ENCODE data around the gene PADI4. TPM values are rescaled to one million over a fixed set of nuclear protein-coding genes. Genes with fewer than 3 reads are reported as not detected.

The PADI4 gene
- total and polyA plus RNA-seq, 2 of the 8 experiments (the other 6 are each of a cell fraction or from before 2014, with no cell fraction given): 0.29 TPM; not detected in 1

GRCh38 chr1:17318262-17318661, 10.3 kb downstream of the PADI4 start:
- Histone ChIP-seq H2AFZ (ENCODE audit: low read length) (no peak overlapping the region), H2AK5ac (ENCODE audit: low read depth, low read length) (peak overlapping the region; percentile 30; the same call in 1 of the 2 replicates), H3K56ac (replicated peaks; ENCODE audit: insufficient read length, low read depth, low read length) (no peak overlapping the region), H4K8ac (ENCODE audit: extremely low read depth, insufficient read depth, low read length) (no peak overlapping the region), H3K27me3 (replicated peaks in 1 of 4; ENCODE audit: control insufficient read depth in 3 of 4, extremely low read depth in 1 of 4, insufficient read depth in 3 of 4, low read length in 3 of 4) (no peaks in the 10 kb centered on the region), H3K4me3 (ENCODE audit: extremely low read depth in 1 of 4, insufficient read depth in 2 of 4, low read depth in 3 of 4, low read length in 4 of 4) (no peak overlapping the region), H3K9me3 (ENCODE audit: insufficient read depth in 2 of 2, low read depth in 1 of 2, low read length in 1 of 2) (0 out of 4 replicates have a peak, but pooled peaks cover 0 to 3% of the 10 kb centered on the region in 2 experiments), H3K4me2 (ENCODE audit: insufficient read depth in 1 of 2, low read depth in 2 of 2, low read length in 2 of 2) (no peak overlapping the region), H4K91ac (replicated peaks; ENCODE audit: insufficient read length, low read length) (no peak overlapping the region), H3K36me3 (ENCODE audit: control insufficient read depth in 2 of 4, insufficient read depth in 4 of 4, low read length in 3 of 4) (no peaks in the 10 kb centered on the region), H2BK20ac (ENCODE audit: low read length) (0 out of 2 replicates have a peak overlapping the region, but pooled peaks have one; percentile 37), H3K79me2 (ENCODE audit: control insufficient read depth in 1 of 2, insufficient read depth in 2 of 2, low read length in 2 of 2) (no peaks in the 10 kb centered on the region), H2BK120ac (replicated peaks; ENCODE audit: low read depth, low read length) (no peak overlapping the region), H3K27ac (ENCODE audit: low read depth, low read length) (no peak overlapping the region), H4K5ac (ENCODE audit: insufficient read length, low read depth, low read length) (no peak overlapping the region), H3K23me2 (ENCODE audit: low read depth, low read length) (no peaks in the 10 kb centered on the region), H2BK15ac (ENCODE audit: low read length) (no peak overlapping the region), H4K20me1 (replicated peaks in 1 of 2; ENCODE audit: control insufficient read depth in 1 of 2, insufficient read depth in 2 of 2, low read length in 2 of 2) (no peaks in the 10 kb centered on the region), H3K14ac (ENCODE audit: insufficient read length) (no peak overlapping the region), H3K18ac (ENCODE audit: extremely low read depth, low read length) (no peak overlapping the region), H3K23ac (ENCODE audit: insufficient read length) (no peak overlapping the region), H2BK12ac (ENCODE audit: low read depth, low read length) (0 out of 2 replicates have a peak overlapping the region, but pooled peaks have one; percentile 39), H3K9ac (replicated peaks in 1 of 4; ENCODE audit: extremely low read depth in 1 of 4, low read depth in 3 of 4, low read length in 3 of 4) (no peak overlapping the region), H2BK5ac (ENCODE audit: low read depth, low read length) (no peak overlapping the region), H3K4me1 (replicated peaks in 1 of 4; ENCODE audit: control insufficient read depth in 3 of 4, insufficient read depth in 4 of 4, low read length in 3 of 4) (peaks cover 0 to 22% (median 10%) of the 10 kb centered on the region in 4 experiments; a peak in 5 of 7 replicates), H3K79me1 (ENCODE audit: low read depth, low read length) (no peaks in the 10 kb centered on the region), H3K4ac (replicated peaks; ENCODE audit: insufficient read length, low read depth, low read length) (peak overlapping the region; percentile 59)
- 75% methylated on average over 6 of the region's 6 CpGs; no CpG with 5 or more reads in 1 of the 2 experiments for WGBS, 2 experiments (ENCODE audit: extremely low coverage in 1 of 2, insufficient coverage in 1 of 2, insufficient read length in 1 of 2, insufficient replicate concordance in 2 of 2, low coverage in 1 of 2, low lambda C conversion rate in 2 of 2, missing lambda C conversion rate in 1 of 2)
- POLR2A ChIA-PET (ENCODE audit: partially characterized antibody): interaction anchor here (0.6 to 1.2 kb wide), 2 partner anchors 9 to 303 kb away, joined by 3 read pairs; no protein-coding TSS in a partner anchor
- TF ChIP-seq TEAD4 (IDR thresholded peaks at IDR 0.05; ENCODE audit: low read depth, low read length) (no peak), BCL11A (IDR thresholded peaks at IDR 0.05; ENCODE audit: low read depth in 2 of 2, low read length in 2 of 2) (no peak), CREB1 (IDR thresholded peaks at IDR 0.05) (no peak), CHD1 (IDR thresholded peaks at IDR 0.05; ENCODE audit: low read depth, low read length) (no peak), ATF3 (IDR thresholded peaks at IDR 0.05; ENCODE audit: insufficient read depth, low read depth, low read length) (no peak)
- CTCF ChIA-PET (ENCODE audit: partially characterized antibody): interaction anchor here (0.7 to 1.2 kb wide), 2 partner anchors 18 to 44 kb away, joined by 3 to 4 read pairs; no protein-coding TSS in a partner anchor
- DNase-seq (ENCODE audit: low read depth in 1 of 2, low spot score in 2 of 2) (no peak), FAIRE-seq (no peak)

Measured in H1 (cell line).